Measurements from ENCODE around the gene CCDC122.

DNA sequence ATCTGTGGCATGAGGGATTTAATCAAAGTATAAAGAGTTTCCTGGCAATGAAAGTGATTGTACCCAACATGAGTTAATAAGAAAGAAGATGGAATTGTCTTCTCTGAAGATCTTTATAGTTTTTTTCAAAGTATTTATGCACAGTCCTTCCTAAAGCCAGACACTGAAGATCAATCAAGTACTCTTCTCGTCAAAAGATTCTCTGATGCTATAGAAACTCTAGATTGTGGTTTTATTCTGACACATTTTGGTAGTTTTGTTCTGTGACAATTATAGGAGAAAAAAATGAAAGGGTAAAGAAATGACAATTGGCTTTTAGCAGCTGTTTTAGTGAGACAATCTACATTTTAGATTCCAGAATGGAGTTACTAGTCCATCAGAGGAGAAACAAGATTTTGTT is 82.4 kb downstream of the CCDC122 start:
- no peak for TF ChIP-seq POLR2A (IDR thresholded peaks at IDR 0.05; ENCODE audit: low read depth, low read length)
- TF ChIP-seq POLR2AphosphoS5 (IDR thresholded peaks at IDR 0.05; ENCODE audit: low read depth, low read length), result no peak
- no peak for TF ChIP-seq PAX5 (IDR thresholded peaks at IDR 0.05; ENCODE audit: insufficient read depth, low read length, severe bottlenecking)
- TF ChIP-seq TAF1 (IDR thresholded peaks at IDR 0.05; ENCODE audit: low read depth, low read length), result no peak
- TF ChIP-seq POU2F2 (IDR thresholded peaks at IDR 0.05; ENCODE audit: low read depth, low read length), result no peak

Measured in GM12891 (cell line).